H1 (cell line): Measurements from ENCODE around the gene DNAI1. TPM values are rescaled to one million over a fixed set of nuclear protein-coding genes. Genes with fewer than 3 reads are reported as not detected.

Source experiments
- CTCF ChIA-PET: fragments of 300-600 bp; sonication (Branson Sonifier 250); formaldehyde crosslinking; loops from one replicate; lab custom pipeline; 2021; ENCODE audit not compliant: partially characterized antibody; lab: Charles Lee
- POLR2A ChIA-PET: fragments of 300-600 bp; sonication (Branson Sonifier 250); formaldehyde crosslinking; loops from one replicate; lab custom pipeline; 2021; ENCODE audit warnings: inconsistent platforms; ENCODE audit not compliant: partially characterized antibody; lab: Charles Lee
- DNase-seq, 2 experiments: peaks; one replicate each; pipeline versions ENCODE4 v3.0.0 to v3.0.0-alpha.2; 2010 to 2022; ENCODE audit warnings: low spot score in 2 of 2, low read depth in 1 of 2, mixed read lengths in 1 of 2
- FAIRE-seq: peaks from 2 replicates; lab custom pipeline; 2011; peaks lifted over from hg19 to GRCh38; lab: Jason Lieb, UNC
- H2AFZ ChIP-seq: 2 replicates; pipeline ENCODE4 v1.8.1; 2012; ENCODE audit warnings: low read length, inconsistent platforms
- H2AK5ac ChIP-seq: 2 replicates; pipeline ENCODE4 v1.6.1; 2013; ENCODE audit warnings: low read depth, low read length
- H2BK120ac ChIP-seq: replicated peaks from 2 replicates; pipeline ENCODE3; 2013; ENCODE audit warnings: low read depth, low read length, inconsistent platforms
- H2BK12ac ChIP-seq: 2 replicates; pipeline ENCODE4 v1.6.1; 2013; ENCODE audit warnings: low read depth, low read length
- H2BK15ac ChIP-seq: 2 replicates; pipeline ENCODE4 v1.6.1; 2013; ENCODE audit warnings: low read length
- H2BK20ac ChIP-seq: 2 replicates; pipeline ENCODE4 v1.6.1; 2013; ENCODE audit warnings: low read length
- H2BK5ac ChIP-seq: 2 replicates; pipeline ENCODE4 v1.6.1; 2013; ENCODE audit warnings: low read depth, low read length
- H3K14ac ChIP-seq: 2 replicates; pipeline ENCODE4 v1.6.1; 2013; ENCODE audit warnings: inconsistent platforms; ENCODE audit not compliant: insufficient read length
- H3K18ac ChIP-seq: 2 replicates; pipeline ENCODE4 v1.6.1; 2013; ENCODE audit warnings: low read length; ENCODE audit errors: extremely low read depth
- H3K23ac ChIP-seq: 2 replicates; pipeline ENCODE4 v1.6.1; 2013; ENCODE audit warnings: inconsistent platforms; ENCODE audit not compliant: insufficient read length
- H3K23me2 ChIP-seq: 2 replicates; pipeline ENCODE4 v1.6.1; 2013; ENCODE audit warnings: low read depth, low read length
- H3K27ac ChIP-seq: 2 replicates; pipeline ENCODE4 v1.6.1; 2011; ENCODE audit warnings: low read depth, low read length, inconsistent platforms
- H3K27me3 ChIP-seq, 4 experiments: replicated peaks in 1 of 4; 1 replicate in 1 of 4; 2 replicates in 3 of 4; pipeline versions ENCODE4 v1.6.1 to v1.8.1; 2011 to 2013; ENCODE audit warnings: low read length in 3 of 4, mild to moderate bottlenecking in 3 of 4, inconsistent platforms in 2 of 4, mixed read lengths in 2 of 4, moderate library complexity in 1 of 4; ENCODE audit not compliant: control insufficient read depth in 3 of 4, insufficient read depth in 3 of 4; ENCODE audit errors: extremely low read depth in 1 of 4
- H3K36me3 ChIP-seq, 4 experiments: 2 replicates each; pipeline versions ENCODE4 v1.6.1 to v1.8.1; 2011 to 2013; ENCODE audit warnings: mild to moderate bottlenecking in 4 of 4, low read length in 3 of 4, moderate library complexity in 2 of 4, control low read depth in 1 of 4, inconsistent platforms in 1 of 4; ENCODE audit not compliant: insufficient read depth in 4 of 4, control insufficient read depth in 2 of 4
- H3K4ac ChIP-seq: replicated peaks from 2 replicates; pipeline ENCODE3; 2013; ENCODE audit warnings: low read length, low read depth, mixed read lengths, inconsistent platforms; ENCODE audit not compliant: insufficient read length
- H3K4me1 ChIP-seq, 4 experiments: replicated peaks in 1 of 4; 1 replicate in 1 of 4; 2 replicates in 3 of 4; pipeline versions ENCODE4 v1.6.1 to v1.8.1; 2011 to 2013; ENCODE audit warnings: low read length in 3 of 4, inconsistent platforms in 2 of 4, mixed read lengths in 1 of 4; ENCODE audit not compliant: insufficient read depth in 4 of 4, control insufficient read depth in 3 of 4
- H3K4me2 ChIP-seq, 2 experiments: 2 replicates each; pipeline versions ENCODE4 v1.6.1 to v1.8.1; 2011 to 2013; ENCODE audit warnings: low read depth in 2 of 2, low read length in 2 of 2, control low read depth in 1 of 2, inconsistent platforms in 1 of 2, mild to moderate bottlenecking in 1 of 2; ENCODE audit not compliant: insufficient read depth in 1 of 2
- H3K4me3 ChIP-seq, 4 experiments: fragments of 200-600, 300-600 bp in 1 of 4; sonication (generic), shearing (Covaris generic), sonication (Bioruptor Twin) in 1 of 4; 2 replicates each; pipeline versions ENCODE4 v1.5.1 to v1.8.1; 2011 to 2016; ENCODE audit warnings: low read length in 4 of 4, low read depth in 3 of 4, control low read depth in 2 of 4, inconsistent platforms in 2 of 4, mild to moderate bottlenecking in 2 of 4, mixed read lengths in 1 of 4, moderate library complexity in 1 of 4; ENCODE audit not compliant: insufficient read depth in 2 of 4; ENCODE audit errors: extremely low read depth in 1 of 4
- H3K56ac ChIP-seq: replicated peaks from 2 replicates; pipeline ENCODE3; 2013; ENCODE audit warnings: low read depth, mild to moderate bottlenecking, mixed read lengths, low read length, inconsistent platforms; ENCODE audit not compliant: insufficient read length
- H3K79me1 ChIP-seq: 2 replicates; pipeline ENCODE4 v1.6.1; 2013; ENCODE audit warnings: low read depth, low read length, control low read depth
- H3K79me2 ChIP-seq, 2 experiments: 2 replicates each; pipeline versions ENCODE4 v1.6.1 to v1.8.1; 2012 to 2013; ENCODE audit warnings: low read length in 2 of 2, mild to moderate bottlenecking in 2 of 2, inconsistent platforms in 1 of 2; ENCODE audit not compliant: insufficient read depth in 2 of 2, control insufficient read depth in 1 of 2
- H3K9ac ChIP-seq, 4 experiments: replicated peaks in 1 of 4; 1 replicate in 1 of 4; 2 replicates in 3 of 4; pipeline versions ENCODE4 v1.6.1 to v1.8.1; 2011 to 2013; ENCODE audit warnings: low read depth in 3 of 4, low read length in 3 of 4, control low read depth in 2 of 4, mild to moderate bottlenecking in 2 of 4, moderate library complexity in 2 of 4, inconsistent platforms in 1 of 4; ENCODE audit errors: extremely low read depth in 1 of 4
- H3K9me3 ChIP-seq, 2 experiments: 2 replicates each; pipeline versions ENCODE4 v1.6.1 to v1.8.1; 2012 to 2013; ENCODE audit warnings: mild to moderate bottlenecking in 2 of 2, moderate library complexity in 2 of 2, control low read depth in 1 of 2, inconsistent platforms in 1 of 2, low read depth in 1 of 2, low read length in 1 of 2, mixed read lengths in 1 of 2; ENCODE audit not compliant: insufficient read depth in 2 of 2
- H4K20me1 ChIP-seq, 2 experiments: replicated peaks in 1 of 2; 2 replicates each; pipeline versions ENCODE3 to v1.8.1; 2011 to 2013; ENCODE audit warnings: inconsistent platforms in 2 of 2, low read length in 2 of 2, mild to moderate bottlenecking in 1 of 2; ENCODE audit not compliant: insufficient read depth in 2 of 2, control insufficient read depth in 1 of 2
- H4K5ac ChIP-seq: 2 replicates; pipeline ENCODE4 v1.6.1; 2013; ENCODE audit warnings: low read length, low read depth, mixed read lengths, inconsistent platforms; ENCODE audit not compliant: insufficient read length
- H4K8ac ChIP-seq: 2 replicates; pipeline ENCODE4 v1.8.0; 2013; ENCODE audit warnings: mild to moderate bottlenecking, moderate library complexity, low read length, inconsistent platforms; ENCODE audit not compliant: insufficient read depth; ENCODE audit errors: extremely low read depth
- H4K91ac ChIP-seq: replicated peaks from 2 replicates; pipeline ENCODE3; 2013; ENCODE audit warnings: low read length, mixed read lengths, inconsistent platforms; ENCODE audit not compliant: insufficient read length
- ASH2L ChIP-seq: fragments of 200-600, 300-600 bp; sonication (generic); IDR thresholded peaks from one replicate; pipeline ENCODE4 v1.7.1; 2017; ENCODE audit warnings: low read length
- BCL11A ChIP-seq, 2 experiments: IDR thresholded peaks; one replicate each; pipeline ENCODE4 v1.6.1; 2011; ENCODE audit warnings: low read depth in 2 of 2, low read length in 2 of 2, mild to moderate bottlenecking in 2 of 2
- BRCA1 ChIP-seq: IDR thresholded peaks from 2 replicates; pipeline ENCODE4 v1.6.1; 2012; ENCODE audit warnings: low read depth, low read length, improper control_type of control experiment
- CBX5 ChIP-seq: fragments of 300-800, 300-1000 bp; sonication (generic); IDR thresholded peaks from 2 replicates; pipeline ENCODE4 v1.7.1; 2016; ENCODE audit warnings: antibody characterized with exemption, low read length, low read depth
- CEBPB ChIP-seq: IDR thresholded peaks from 2 replicates; pipeline ENCODE4 v1.6.1; 2012; ENCODE audit warnings: low read depth, low read length
- CHD1 ChIP-seq: IDR thresholded peaks from 2 replicates; pipeline ENCODE4 v1.6.1; 2012; ENCODE audit warnings: low read depth, low read length, improper control_type of control experiment
- CHD2 ChIP-seq: IDR thresholded peaks from 2 replicates; pipeline ENCODE4 v1.6.1; 2012; ENCODE audit warnings: low read length, improper control_type of control experiment
- FOSL1 ChIP-seq: IDR thresholded peaks from 2 replicates; pipeline ENCODE4 v1.6.1; 2011; ENCODE audit warnings: mild to moderate bottlenecking, low read depth, low read length, moderate library complexity; ENCODE audit not compliant: insufficient read depth
- KDM5A ChIP-seq: fragments of 200-600 bp; IDR thresholded peaks from 2 replicates; pipeline ENCODE4 v1.7.1; 2012; ENCODE audit warnings: mild to moderate bottlenecking, low read length, inconsistent platforms, mixed read lengths
- NRF1 ChIP-seq: IDR thresholded peaks from 2 replicates; pipeline ENCODE4 v1.6.1; 2011; ENCODE audit warnings: mild to moderate bottlenecking, low read depth, low read length, improper control_type of control experiment
- RNF2 ChIP-seq: fragments of 200-900, 300-1000 bp; sonication (generic); IDR thresholded peaks from 2 replicates; pipeline ENCODE4 v1.7.1; 2016; ENCODE audit warnings: borderline replicate concordance, low read depth, mild to moderate bottlenecking, antibody characterized with exemption, low read length; ENCODE audit not compliant: poor library complexity, severe bottlenecking; ENCODE audit errors: missing control alignments
- SUZ12 ChIP-seq: fragments of 200-600 bp; sonication (generic); IDR thresholded peaks from 2 replicates; pipeline ENCODE4 v1.6.1; 2012; ENCODE audit warnings: mild to moderate bottlenecking, inconsistent platforms, low read length, moderate library complexity, mixed read lengths
- WGBS, 2 experiments: shearing (Covaris generic) in 1 of 2; methylation state at CpG; one replicate each; pipeline versions ENCODE4 v1.1.6 to v1.1.7; 2013 to 2015; ENCODE audit warnings: low lambda C conversion rate in 2 of 2, mixed read lengths in 2 of 2, inconsistent platforms in 1 of 2, low coverage in 1 of 2, missing lambda C conversion rate in 1 of 2; ENCODE audit not compliant: insufficient replicate concordance in 2 of 2, insufficient coverage in 1 of 2, insufficient read length in 1 of 2; ENCODE audit errors: extremely low coverage in 1 of 2, missing lambda C conversion rate in 1 of 2; 5-methylcytosine and 5-hydroxymethylcytosine counted together
- polyA plus RNA-seq, 7 experiments: library from polyadenylated mRNA; depleted of rRNA in 3 of 7; stranded (reverse) in 5 of 7; unstranded in 2 of 7; fragments of >200 nt in 5 of 7; fragments of 200-250 nt in 2 of 7; gene quantifications; 1 replicate in 5 of 7; 2 replicates in 1 of 7; 4 replicates in 1 of 7; pipeline versions ENCODE4 v1.2.1 to v1.2.3, GENCODE V29; 2011 to 2013; ENCODE audit warnings: missing spikeins in 2 of 7, mixed read lengths in 2 of 7
- total RNA-seq: library from RNA; stranded (reverse); fragmentation: NEBNext Ultra II Directional; extraction: Animal tissue kit (Norgen Biotek cat#: 25700); gene quantifications from 2 replicates; pipeline ENCODE4 v1.2.1, GENCODE V29; 2021
- TF ChIP-seq, protein P1 (sequence below): IDR thresholded peaks from 2 replicates; pipeline ENCODE4 v1.6.1; 2011; ENCODE audit warnings: low read depth, mild to moderate bottlenecking, low read length; ENCODE audit not compliant: insufficient read depth

DNAI1 gene
- total and polyA plus RNA-seq, 2 of the 8 experiments (the other 6 are each of a cell fraction or from before 2014, with no cell fraction given): 0.37 to 0.54 TPM

DNA sequence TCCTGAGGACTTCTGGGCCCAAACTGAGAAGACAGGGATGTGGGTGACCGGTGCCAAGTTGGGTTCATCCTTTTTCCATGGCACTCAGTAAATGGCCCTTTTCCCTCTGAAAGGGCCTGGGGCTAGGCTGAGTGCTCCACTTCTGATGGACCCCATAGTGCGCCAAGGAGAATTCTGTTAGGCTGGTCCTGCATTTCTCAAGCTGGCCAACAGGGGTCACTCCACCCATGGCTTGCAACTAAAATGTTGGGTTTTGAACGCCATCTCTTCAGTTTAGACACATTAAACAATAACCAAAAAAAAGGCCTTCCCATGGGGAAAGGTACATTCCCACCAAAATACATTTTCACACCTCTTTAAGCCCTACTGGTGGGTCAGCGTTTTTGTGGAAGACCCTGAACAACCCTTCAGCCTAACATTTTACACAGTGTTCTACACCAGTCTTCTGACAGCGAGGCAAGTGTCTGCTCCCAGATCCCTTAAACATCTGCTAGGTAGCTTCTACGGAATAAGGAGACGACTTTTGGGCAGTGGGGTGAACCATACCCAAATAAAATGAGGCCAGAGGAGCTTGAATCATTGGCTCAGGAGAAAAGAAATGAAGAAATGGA is 103.6 kb downstream of the DNAI1 start:
- Histone ChIP-seq H2BK20ac (no peak overlapping the region), H3K79me1 (no peaks in the 10 kb centered on the region), H3K9ac (no peak overlapping the region), H2AFZ (no peak overlapping the region), H3K4me3 (no peak overlapping the region), H3K56ac (no peak overlapping the region), H3K27me3 (peaks cover 0 to 3% (median 1%) of the 10 kb centered on the region in 4 experiments; a peak in 3 of 7 replicates), H4K5ac (no peak overlapping the region), H4K91ac (no peak overlapping the region), H4K8ac (no peak overlapping the region), H3K23me2 (no peaks in the 10 kb centered on the region), H2BK15ac (no peak overlapping the region), H2BK12ac (no peak overlapping the region), H3K36me3 (no peaks in the 10 kb centered on the region), H3K4me1 (peaks cover 5 to 28% (median 18%) of the 10 kb centered on the region in 4 experiments), H3K79me2 (no peaks in the 10 kb centered on the region), H3K14ac (no peak overlapping the region), H2BK5ac (no peak overlapping the region), H3K9me3 (0 out of 4 replicates have a peak, but pooled peaks cover 0 to 3% of the 10 kb centered on the region in 2 experiments), H4K20me1 (no peaks in the 10 kb centered on the region), H2AK5ac (no peak overlapping the region), H3K4me2 (no peak overlapping the region), H3K27ac (no peak overlapping the region), H3K23ac (no peak overlapping the region), H3K18ac (no peak overlapping the region), H2BK120ac (no peak overlapping the region), H3K4ac (no peak overlapping the region)
- WGBS, 2 experiments: 64% methylated on average over 7 of the region's 7 CpGs; no CpG with 5 or more reads in 1 of the 2 experiments
- peak; percentile 81 for FAIRE-seq
- DNase-seq: peak in 1 of 2 experiments; percentile 87
- ChIA-PET CTCF (interaction anchor here (0.6 to 11.9 kb wide), 38 partner anchors 8 to 339 kb away, joined by 3 to 241 read pairs (median 6); partner anchors contain the start of genes CNTFR, DCTN3 and SIGMAR1), POLR2A (interaction anchor here (1.0 to 1.6 kb wide), 4 partner anchors 15 to 30 kb away, joined by 3 to 6 read pairs (median 4); no protein-coding TSS in a partner anchor)
- TF ChIP-seq CEBPB (no peak), KDM5A (no peak), CHD2 (no peak), ASH2L (no peak), BCL11A (IDR thresholded peaks at IDR 0.05; ENCODE audit: low read depth in 2 of 2, low read length in 2 of 2) (no peak), CBX5 (no peak), SUZ12 (no peak), FOSL1 (no peak), NRF1 (no peak), BRCA1 (no peak), CHD1 (no peak), RNF2 (no peak)
- TF ChIP-seq, protein P1, sequence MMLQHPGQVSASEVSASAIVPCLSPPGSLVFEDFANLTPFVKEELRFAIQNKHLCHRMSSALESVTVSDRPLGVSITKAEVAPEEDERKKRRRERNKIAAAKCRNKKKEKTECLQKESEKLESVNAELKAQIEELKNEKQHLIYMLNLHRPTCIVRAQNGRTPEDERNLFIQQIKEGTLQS: no peak
